GM19238 (cell line): ENCODE data around the gene ICA1.
"Not testable (repeated sequence)": the region's sequence is repeated elsewhere in the genome, so short reads cannot be mapped to it uniquely, and the experiment has no call there.

ENCODE experiments used
- DNase-seq: peaks from one replicate; pipeline ENCODE4 v3.0.0; 2011; ENCODE audit warnings: low spot score; ENCODE audit not compliant: insufficient read length

ICA1 gene

GRCh38 chr7:8105449-8106095 lies 156.4 kb downstream of the ICA1 start:
- no peak for DNase-seq

- DNase-seq: no peak
These were observed 158.7 kb downstream of the ICA1 start for GRCh38 chr7:8103282-8103681.

- DNase-seq: not testable (repeated sequence)
These were observed 160.7 kb downstream of the ICA1 start for GRCh38 chr7:8101292-8101691.

- no peak for DNase-seq
These were observed 167.5 kb downstream of the ICA1 start for GRCh38 chr7:8094164-8095140.

GRCh38 chr7:8092140-8092539 lies 169.8 kb downstream of the ICA1 start:
- DNase-seq: no peak

- no peak for DNase-seq
These were observed 172.8 kb downstream of the ICA1 start for GRCh38 chr7:8089036-8089780.

GRCh38 chr7:8086239-8086638 lies 175.7 kb downstream of the ICA1 start:
- DNase-seq: no peak

- DNase-seq: no peak
These were observed 176.5 kb downstream of the ICA1 start for GRCh38 chr7:8085420-8085819.

GRCh38 chr7:8084836-8085235 lies 177.1 kb downstream of the ICA1 start:
- no peak for DNase-seq

- no peak for DNase-seq
These were observed 179.2 kb downstream of the ICA1 start for GRCh38 chr7:8082762-8083161.

- no peak for DNase-seq
These were observed 183.5 kb downstream of the ICA1 start for GRCh38 chr7:8078418-8078817.

- DNase-seq: no peak
These were observed 191.4 kb downstream of the ICA1 start for GRCh38 chr7:8070451-8071180.

GRCh38 chr7:8068892-8069686 lies 192.9 kb downstream of the ICA1 start:
- DNase-seq: no peak

GRCh38 chr7:8065356-8065813 lies 196.6 kb downstream of the ICA1 start:
- DNase-seq: no peak

GRCh38 chr7:8064828-8065227 lies 197.1 kb downstream of the ICA1 start:
- DNase-seq: no peak

GRCh38 chr7:8063706-8064297 lies 198.2 kb downstream of the ICA1 start:
- DNase-seq: no peak

GRCh38 chr7:8063300-8063699 lies 198.7 kb downstream of the ICA1 start:
- not testable (repeated sequence) for DNase-seq
